ENCODE measurements around the gene CEP112.
"Not testable (repeated sequence)": the region's sequence is repeated elsewhere in the genome, so short reads cannot be mapped to it uniquely, and the experiment has no call there.

Gene CEP112

GRCh38 chr17:65742403-65743307 lies 449.3 kb downstream of the CEP112 start:
- Histone ChIP-seq H3K4me1 (no peaks in the 10 kb centered on the region), H3K9me3 (no peaks in the 10 kb centered on the region), H3K4me3 (ENCODE audit: low read depth, low read length) (no peak overlapping the region), H3K36me3 (no peaks in the 10 kb centered on the region), H3K27me3 (peaks cover 3% of the 10 kb centered on the region; the same call in 1 of the 2 replicates)
- DNase-seq, result no peak
- no peak for TF ChIP-seq CTCF (IDR thresholded peaks at IDR 0.05; ENCODE audit: low read depth, low read length)

- no peaks in the 10 kb centered on the region for H3K9me3 ChIP-seq
- peaks cover 3% of the 10 kb centered on the region; the same call in 1 of the 2 replicates for H3K27me3 ChIP-seq
- no peaks in the 10 kb centered on the region for H3K36me3 ChIP-seq
- DNase-seq, result no peak
- no peaks in the 10 kb centered on the region for H3K4me1 ChIP-seq
- no peak for TF ChIP-seq CTCF (IDR thresholded peaks at IDR 0.05; ENCODE audit: low read depth, low read length)
- H3K4me3 ChIP-seq (ENCODE audit: low read depth, low read length), result no peak overlapping the region
These were observed 450.2 kb downstream of the CEP112 start for GRCh38 chr17:65741710-65742109.

- Histone ChIP-seq H3K4me1 (no peaks in the 10 kb centered on the region), H3K36me3 (no peaks in the 10 kb centered on the region), H3K27me3 (peaks cover 2% of the 10 kb centered on the region; the same call in 1 of the 2 replicates), H3K9me3 (no peaks in the 10 kb centered on the region), H3K4me3 (ENCODE audit: low read depth, low read length) (no peak overlapping the region)
- no peak for TF ChIP-seq CTCF (IDR thresholded peaks at IDR 0.05; ENCODE audit: low read depth, low read length)
- DNase-seq, result no peak
These were observed 452.9 kb downstream of the CEP112 start for GRCh38 chr17:65739034-65739433.

GRCh38 chr17:65737451-65737850 lies 454.5 kb downstream of the CEP112 start:
- no peak for DNase-seq
- Histone ChIP-seq H3K9me3 (no peaks in the 10 kb centered on the region), H3K36me3 (no peaks in the 10 kb centered on the region), H3K4me3 (ENCODE audit: low read depth, low read length) (no peak overlapping the region), H3K27me3 (no peaks in the 10 kb centered on the region), H3K4me1 (no peaks in the 10 kb centered on the region)
- TF ChIP-seq CTCF (IDR thresholded peaks at IDR 0.05; ENCODE audit: low read depth, low read length), result no peak

GRCh38 chr17:65733314-65733713 lies 458.6 kb downstream of the CEP112 start:
- Histone ChIP-seq H3K36me3 (no peaks in the 10 kb centered on the region), H3K27me3 (no peaks in the 10 kb centered on the region), H3K4me1 (no peaks in the 10 kb centered on the region), H3K4me3 (ENCODE audit: low read depth, low read length) (no peak overlapping the region), H3K9me3 (no peaks in the 10 kb centered on the region)
- no peak for TF ChIP-seq CTCF (IDR thresholded peaks at IDR 0.05; ENCODE audit: low read depth, low read length)
- DNase-seq, result no peak

- not testable (repeated sequence) for H3K4me1 ChIP-seq; H3K27me3 ChIP-seq; DNase-seq; H3K36me3 ChIP-seq; H3K9me3 ChIP-seq; H3K4me3 ChIP-seq (ENCODE audit: low read depth, low read length)
These were observed 459.3 kb downstream of the CEP112 start for GRCh38 chr17:65732667-65733066.

Data from BE2C (cell line).